Stimulated activated CD8-positive, alpha-beta memory T cell treated with anti-CD3 and anti-CD28 coated beads, Interleukin-4, amount 100 ng/mL, for 4 hours (primary cell): ENCODE data around the gene CTTN.
"Not testable (repeated sequence)": the region's sequence is repeated elsewhere in the genome, so short reads cannot be mapped to it uniquely, and the experiment has no call there.

Experiments used
- DNase-seq, 2 donors: peaks; one replicate each; pipeline ENCODE4 v3.0.0-alpha.2; 2020; ENCODE audit warnings: low read depth in 2 of 2, low spot score in 1 of 2

The CTTN gene

DNA sequence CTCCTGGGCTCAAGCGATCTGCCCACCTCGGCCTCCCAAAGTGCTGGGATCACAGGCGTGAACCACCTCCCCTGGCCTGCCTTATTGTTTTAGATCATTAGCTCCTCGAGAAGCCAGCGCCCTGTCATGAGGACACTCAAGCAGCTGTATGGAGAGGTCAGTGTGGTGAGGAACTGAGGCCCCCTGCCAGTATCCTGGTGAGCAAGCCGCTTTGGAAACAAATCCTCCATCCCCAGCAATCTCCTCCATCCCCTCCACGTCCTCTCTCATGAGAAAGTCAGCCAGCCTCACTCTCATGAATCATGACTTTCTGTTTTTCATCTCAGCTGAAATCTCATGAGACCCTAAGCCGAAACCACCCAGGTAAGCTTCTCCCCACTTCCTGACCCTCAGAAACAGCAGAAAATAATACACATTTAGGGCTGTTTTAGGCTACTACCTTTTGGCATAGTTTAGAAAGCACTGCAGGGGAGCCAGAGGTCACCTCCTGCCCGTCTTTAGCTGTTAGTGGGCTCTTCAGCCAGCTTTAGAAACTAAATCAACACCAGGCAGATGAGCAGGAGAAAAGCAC is 56.0 kb downstream of the CTTN start:
- DNase-seq, result no peak

GRCh38 chr11:70454811-70455210 is 56.5 kb downstream of the CTTN start:
- not testable (repeated sequence) for DNase-seq

DNA sequence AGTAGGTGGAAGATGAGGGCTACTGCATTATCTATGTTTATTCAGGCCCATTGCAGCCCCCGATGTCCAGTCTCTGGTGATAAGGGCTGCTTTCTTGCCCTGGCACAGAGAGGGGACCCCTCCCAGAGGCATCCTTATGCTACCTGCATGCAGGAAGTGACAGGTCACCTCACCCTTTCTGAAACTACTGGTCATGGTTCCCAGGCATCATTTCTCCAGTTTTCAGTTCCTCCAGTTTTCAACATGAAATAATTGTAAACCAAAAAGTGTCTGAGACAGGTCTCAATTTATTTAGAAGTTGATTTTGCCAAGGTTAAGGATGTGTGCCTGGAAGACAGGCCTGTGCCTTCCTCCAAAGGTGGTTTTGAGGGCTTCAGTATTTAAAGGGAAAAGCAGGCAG is 57.0 kb downstream of the CTTN start:
- no peak for DNase-seq

DNA sequence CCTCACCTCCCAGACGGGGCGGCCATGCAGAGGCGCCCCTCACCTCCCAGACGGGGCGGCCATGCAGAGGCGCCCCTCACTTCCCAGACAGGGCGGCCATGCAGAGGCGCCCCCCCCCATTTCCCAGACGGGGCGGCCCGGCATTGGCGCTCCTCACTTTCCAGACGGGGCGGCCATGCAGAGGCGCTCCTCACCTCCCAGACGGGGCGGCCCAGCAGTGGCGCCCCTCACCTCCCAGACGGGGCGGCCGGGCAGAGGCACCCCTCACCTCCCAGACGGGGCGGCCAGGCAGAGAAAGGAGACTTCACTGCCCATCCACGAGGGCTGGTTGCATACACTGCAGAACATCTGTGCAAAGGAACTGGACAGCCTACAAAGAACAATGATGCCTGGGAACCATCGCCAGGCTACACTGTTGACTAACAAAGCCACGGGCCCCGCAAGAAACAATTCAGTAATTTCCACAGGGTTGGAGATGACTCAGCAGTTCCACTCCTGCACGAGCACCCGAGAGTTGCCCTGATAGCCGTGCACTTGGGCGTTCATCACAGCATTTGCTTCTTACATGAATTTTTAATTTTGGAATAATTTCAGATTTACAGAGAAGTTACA is 58.7 kb downstream of the CTTN start:
- DNase-seq, result no peak

- DNase-seq, result no peak
These were observed 60.4 kb downstream of the CTTN start for GRCh38 chr11:70458736-70459135.

- DNase-seq, result no peak
These were observed 61.8 kb downstream of the CTTN start for GRCh38 chr11:70460111-70460510.

- no peak for DNase-seq
These were observed 62.6 kb downstream of the CTTN start for GRCh38 chr11:70460964-70461363.

DNA sequence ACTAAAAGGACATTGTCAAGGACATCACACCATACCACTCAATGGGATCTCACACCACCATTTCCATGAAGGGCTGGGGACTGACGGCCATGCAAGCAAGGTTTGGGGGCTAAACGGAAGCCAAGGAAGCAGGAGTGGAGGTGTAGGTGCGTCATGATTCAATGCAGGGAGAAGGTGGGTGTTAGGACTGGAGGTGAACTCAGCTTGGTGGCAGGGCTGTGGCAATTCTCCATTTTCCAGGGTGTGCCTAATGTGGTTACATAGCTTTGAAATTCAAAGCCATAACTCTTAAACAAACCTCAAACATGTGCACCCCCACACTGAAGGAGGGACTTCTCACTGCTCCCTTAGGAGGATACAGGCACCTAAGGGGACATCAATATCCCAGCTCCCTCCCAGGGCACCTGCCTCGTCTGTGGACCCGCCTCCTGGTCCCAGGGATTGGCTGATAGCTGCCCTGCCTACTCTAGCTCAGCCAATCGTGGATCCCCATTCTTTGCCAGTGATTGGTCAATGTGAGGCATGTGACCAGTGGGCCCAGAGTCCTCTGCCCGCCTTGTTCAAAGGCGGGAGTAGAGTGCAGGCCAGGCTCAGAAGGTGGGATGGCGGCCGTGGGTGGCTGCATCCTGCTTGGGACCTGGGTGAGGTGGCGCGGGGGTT is 64.6 kb downstream of the CTTN start:
- no peak for DNase-seq

GRCh38 chr11:70463478-70464255 is 65.3 kb downstream of the CTTN start:
- DNase-seq, result no peak

DNA sequence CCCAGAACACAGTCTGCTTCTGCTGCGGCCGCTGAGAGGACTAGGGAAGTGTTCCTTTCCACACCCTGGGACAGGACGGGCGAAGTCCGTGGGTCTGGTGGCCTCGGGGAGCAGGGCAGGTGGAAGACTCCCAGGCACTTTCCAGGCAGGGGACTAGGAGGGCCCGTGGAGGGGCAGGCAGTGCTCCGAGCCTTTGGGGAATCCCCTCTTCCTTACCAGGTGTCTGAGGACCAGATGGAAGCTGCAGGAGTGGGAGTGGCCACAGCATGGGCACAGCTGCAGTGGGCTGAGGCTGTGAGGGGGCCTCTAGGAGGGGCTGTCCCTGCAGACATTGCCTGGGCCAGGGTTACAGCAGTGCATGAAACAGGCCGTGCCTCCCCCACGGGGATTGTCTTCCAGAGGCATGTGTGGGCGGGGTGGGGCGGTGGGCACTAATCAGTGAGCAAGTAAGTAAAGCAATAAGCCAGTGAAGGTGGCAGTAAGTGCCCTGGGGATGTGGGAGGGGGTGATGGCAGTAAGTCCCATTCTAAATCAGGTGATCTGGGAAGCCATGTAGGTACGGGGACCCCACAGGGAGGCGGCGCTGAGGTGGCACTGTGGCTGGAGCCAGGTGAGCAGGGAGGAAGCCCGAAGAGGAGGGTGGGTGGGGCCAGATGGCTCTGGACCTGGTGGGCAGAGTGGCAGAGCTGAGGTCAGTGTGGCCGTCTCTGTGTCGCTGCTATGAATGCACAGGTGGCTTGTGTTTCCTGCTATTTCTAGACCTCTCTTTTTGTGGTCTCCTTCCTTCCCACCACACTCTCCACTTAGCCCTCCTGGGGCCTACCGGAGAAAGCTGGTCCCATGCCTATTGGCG is 66.4 kb downstream of the CTTN start:
- no peak for DNase-seq

GRCh38 chr11:70466154-70466553 is 67.8 kb downstream of the CTTN start:
- no peak for DNase-seq

DNA sequence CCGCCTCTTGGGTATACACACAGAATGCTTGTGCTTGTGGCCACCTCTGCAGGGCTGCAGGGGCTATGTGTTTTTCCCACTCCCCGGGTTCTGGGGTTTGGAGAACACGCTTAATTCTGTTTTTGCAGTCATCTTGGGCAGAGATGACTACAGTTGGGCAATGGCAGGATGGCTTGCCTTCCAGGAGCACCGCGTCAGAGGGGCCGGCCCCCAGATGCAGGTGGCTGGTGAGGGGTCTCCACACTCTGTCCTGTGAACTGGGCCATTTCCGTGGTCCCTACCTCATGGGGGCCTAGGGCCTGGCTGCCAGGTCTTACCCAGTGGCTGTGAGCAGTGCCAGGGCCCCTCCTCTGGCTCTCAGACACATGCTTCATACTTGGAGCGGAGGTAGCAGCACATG is 68.3 kb downstream of the CTTN start:
- DNase-seq, result no peak

DNA sequence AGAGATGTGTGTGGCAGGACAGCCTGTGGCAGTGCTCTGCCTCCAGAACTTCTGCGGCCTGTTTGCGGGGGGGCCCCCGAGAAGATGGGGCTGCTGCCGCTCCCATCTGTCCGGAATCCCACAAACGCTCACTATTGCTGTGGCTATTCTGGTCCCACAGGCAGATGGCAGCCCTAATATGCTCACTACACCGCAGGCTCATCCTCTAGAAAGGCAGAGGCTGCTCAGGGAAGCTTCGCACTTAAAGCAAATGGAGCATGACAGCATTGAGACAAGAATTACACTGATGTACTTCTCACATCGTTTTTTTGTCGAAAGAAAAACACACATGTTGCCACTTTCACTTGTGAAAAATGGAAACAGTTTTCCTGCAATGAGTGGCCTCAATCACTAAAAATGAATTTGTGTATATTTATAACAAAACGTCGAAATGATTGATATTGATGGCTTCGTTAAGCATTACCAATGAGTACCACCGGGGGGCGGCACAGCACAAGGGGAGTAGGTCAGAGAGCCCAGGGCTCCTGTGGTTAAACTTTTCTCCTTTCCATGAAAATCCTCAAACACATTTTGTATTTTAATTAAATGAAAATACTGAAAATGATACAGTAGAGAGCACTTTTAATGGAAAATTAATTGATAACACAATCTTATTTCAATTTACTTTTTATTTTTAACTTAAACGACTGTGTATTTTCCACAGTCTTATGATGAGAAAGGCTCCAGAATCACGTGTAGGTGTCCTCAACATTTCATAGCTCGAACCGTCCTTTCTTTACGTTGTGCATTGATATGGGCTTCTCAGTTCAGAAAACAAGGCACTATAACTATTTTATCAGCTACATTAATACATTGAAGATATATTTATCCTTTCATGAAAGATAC is 69.1 kb downstream of the CTTN start:
- DNase-seq, result no peak

DNA sequence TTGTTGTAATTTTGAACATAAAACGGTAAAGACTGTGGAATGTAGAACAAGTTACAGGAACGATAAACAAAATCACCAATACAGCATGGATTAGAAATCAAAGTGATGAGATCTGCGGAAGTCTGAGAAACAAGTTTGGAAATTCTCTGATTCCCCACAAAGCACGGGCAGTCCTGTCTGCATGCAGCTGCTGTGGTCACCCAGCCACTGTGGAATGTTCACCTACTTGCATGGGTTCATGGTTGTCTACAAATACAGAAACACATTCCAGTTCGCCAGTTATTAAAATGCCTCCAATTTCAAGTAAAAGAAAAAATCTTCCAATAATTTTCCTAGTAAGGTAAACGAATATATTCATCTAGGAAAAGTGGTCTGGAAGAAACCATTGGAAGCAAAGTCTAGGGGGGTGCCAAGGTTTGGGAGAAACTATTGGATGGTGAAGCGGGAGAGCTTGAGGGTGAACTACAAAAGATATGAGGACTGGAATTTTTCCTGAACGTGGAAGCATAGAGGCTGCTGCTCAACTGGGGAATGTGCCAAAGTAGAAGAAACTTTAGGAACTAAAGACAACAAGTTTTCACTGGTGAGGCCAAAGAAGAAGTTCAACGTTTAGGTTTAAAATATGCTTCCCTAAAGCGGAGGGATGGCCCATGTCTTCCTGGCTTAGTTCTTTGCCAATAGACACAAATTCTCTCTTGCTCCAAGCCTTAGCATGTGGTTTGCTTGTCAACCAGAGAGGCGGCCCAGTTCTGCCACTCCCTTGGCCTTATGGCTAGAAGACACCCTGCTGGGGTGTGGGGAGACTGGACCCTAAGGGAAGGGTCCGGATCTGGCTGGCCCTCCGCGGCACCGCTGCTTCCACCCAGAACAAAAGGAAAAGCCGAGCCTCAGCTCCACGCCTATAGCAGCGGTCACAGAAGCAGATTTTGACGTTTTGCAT is 70.2 kb downstream of the CTTN start:
- DNase-seq, result no peak

DNA sequence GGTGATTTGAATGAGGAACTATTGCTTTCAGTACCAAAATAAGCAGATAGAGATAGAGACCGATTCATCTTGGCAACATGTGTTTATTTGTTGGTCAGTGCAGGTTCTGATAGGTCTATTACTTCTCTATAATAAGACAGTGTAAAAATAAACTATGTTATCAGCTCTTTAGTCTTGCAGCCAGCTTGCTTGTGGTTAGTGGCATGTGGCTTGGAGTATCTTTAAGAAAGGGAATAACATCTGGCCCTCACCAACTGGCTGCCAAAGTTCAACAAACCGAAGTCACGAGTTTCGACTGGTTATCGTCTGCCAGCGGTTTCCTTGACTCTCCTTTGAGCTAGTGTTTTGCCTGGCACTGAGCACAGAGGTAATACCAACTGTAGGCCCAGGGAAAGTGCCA is 71.8 kb downstream of the CTTN start:
- DNase-seq, result no peak

- no peak for DNase-seq
These were observed 72.9 kb downstream of the CTTN start for GRCh38 chr11:70471254-70471653.

DNA sequence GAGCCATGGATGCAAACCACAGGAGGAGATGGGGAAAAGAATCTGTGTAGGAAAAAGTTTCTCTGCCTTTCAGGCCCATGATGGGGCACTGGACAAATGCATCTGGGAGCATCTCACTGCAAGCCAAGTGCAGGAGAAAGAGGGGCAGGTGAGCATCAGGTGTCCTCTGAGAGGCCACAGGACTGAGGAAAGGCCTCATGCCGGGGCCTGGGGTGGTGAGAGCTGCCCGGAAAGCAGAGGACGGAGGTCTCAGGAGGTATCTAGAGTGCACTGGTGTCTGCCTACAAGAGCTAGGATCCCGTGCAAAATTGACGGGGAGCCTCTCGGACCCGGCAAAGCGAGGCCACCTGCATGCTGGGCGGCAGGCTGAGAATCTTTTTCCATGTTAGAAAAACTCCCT is 73.9 kb downstream of the CTTN start:
- DNase-seq, result no peak

DNA sequence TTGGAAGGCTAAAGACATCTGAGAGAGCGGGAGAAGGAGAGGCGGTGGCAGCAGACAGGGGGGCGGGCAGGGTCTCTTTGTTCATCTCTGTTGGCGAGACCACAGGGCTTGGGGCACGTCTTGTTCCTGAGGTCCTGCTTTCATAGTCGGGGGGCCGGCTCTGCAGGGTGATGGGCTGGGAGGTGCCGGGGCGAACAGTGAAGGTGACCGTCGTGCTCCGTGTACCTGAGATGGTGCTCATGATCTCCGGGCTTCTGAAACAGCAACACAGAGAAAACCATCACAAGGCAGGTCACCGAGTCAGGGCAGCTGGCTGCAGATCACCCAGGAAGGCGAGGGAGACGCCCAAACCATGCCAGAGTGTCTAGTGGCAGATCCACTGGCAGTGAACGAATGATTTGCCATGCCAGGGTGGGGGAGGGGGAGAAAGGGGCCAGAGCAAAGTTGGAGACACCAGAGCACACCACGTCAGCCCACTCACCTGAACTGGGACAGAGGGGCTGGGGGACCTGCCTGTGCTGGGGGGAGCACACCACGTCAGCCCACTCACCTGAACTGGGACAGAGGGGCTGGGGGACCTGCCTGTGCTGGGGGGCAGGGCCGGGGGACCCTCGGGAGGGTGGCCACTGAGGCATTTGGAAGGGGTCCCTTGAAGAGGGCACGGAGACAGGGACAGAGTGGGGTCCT is 75.0 kb downstream of the CTTN start:
- DNase-seq, result no peak
